ENCODE data around the gene SMC6. TPM values are rescaled to one million over a fixed set of nuclear protein-coding genes. Genes with fewer than 3 reads are reported as not detected.

Gene SMC6
- total RNA-seq, 1 donor from 2014 or later: 26.8 TPM

DNA sequence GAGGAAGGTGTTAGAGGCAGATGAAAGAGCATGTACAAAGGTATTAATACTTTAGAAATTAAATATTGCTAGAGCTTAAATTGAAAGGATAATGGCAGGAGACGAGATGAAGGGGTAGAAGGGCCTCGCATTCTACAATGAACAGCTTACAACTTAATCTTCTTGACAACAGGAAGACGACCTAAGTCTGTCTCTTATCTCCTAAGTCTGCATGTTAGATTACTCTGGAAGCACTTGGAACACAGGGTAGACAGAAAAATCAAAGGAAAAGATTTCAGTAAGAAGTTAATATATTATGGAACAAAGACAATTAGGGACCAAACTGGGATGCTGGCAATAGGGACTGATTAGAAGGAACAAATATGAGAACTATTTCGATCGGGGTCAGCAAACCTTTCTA lies 34.9 kb downstream of the SMC6 start:
- no peak overlapping the region for H3K27ac Mint-ChIP-seq

DNA sequence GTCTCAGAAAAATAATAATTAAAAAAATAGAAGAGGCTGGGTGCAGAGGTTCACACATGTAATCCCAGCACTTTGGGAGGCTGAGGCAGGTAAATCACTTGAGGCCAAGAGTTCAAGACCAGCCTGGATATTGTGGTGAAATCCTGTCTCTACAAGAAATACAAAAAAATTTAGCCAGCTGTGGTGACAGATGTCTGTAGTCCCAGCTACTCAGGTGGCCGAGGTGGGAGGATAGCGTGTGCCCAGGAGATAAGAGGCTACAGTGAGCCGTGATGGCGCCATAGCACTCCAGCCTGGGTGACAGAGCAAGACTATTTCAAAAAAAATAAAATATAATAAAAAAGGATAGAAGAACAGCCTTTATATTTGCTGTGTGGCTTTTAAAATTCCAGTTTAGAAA lies 35.9 kb downstream of the SMC6 start:
- H3K4me1 Mint-ChIP-seq (ENCODE audit: low read depth): no peaks in the 10 kb centered on the region
- peaks cover 13% of the 10 kb centered on the region for H3K36me3 Mint-ChIP-seq (ENCODE audit: insufficient read depth)
- TF ChIP-seq, protein P1, sequence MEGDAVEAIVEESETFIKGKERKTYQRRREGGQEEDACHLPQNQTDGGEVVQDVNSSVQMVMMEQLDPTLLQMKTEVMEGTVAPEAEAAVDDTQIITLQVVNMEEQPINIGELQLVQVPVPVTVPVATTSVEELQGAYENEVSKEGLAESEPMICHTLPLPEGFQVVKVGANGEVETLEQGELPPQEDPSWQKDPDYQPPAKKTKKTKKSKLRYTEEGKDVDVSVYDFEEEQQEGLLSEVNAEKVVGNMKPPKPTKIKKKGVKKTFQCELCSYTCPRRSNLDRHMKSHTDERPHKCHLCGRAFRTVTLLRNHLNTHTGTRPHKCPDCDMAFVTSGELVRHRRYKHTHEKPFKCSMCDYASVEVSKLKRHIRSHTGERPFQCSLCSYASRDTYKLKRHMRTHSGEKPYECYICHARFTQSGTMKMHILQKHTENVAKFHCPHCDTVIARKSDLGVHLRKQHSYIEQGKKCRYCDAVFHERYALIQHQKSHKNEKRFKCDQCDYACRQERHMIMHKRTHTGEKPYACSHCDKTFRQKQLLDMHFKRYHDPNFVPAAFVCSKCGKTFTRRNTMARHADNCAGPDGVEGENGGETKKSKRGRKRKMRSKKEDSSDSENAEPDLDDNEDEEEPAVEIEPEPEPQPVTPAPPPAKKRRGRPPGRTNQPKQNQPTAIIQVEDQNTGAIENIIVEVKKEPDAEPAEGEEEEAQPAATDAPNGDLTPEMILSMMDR (IDR thresholded peaks at IDR 0.05; ENCODE audit: unreplicated experiment): no peak
- no peak for DNase-seq (ENCODE audit: low spot score, unreplicated experiment)
- H3K27ac Mint-ChIP-seq: no peak overlapping the region
- H3K9me3 Mint-ChIP-seq (ENCODE audit: low read depth): no peaks in the 10 kb centered on the region
- H3K4me3 Mint-ChIP-seq (ENCODE audit: low read depth): no peak overlapping the region
- no peaks in the 10 kb centered on the region for H3K27me3 Mint-ChIP-seq

More for the DNA sequence above, 34.9 kb downstream of the SMC6 start:
- H3K9me3 Mint-ChIP-seq (ENCODE audit: low read depth): no peaks in the 10 kb centered on the region
- no peaks in the 10 kb centered on the region for H3K4me1 Mint-ChIP-seq (ENCODE audit: low read depth)
- H3K27me3 Mint-ChIP-seq: no peaks in the 10 kb centered on the region
- H3K4me3 Mint-ChIP-seq (ENCODE audit: low read depth): no peak overlapping the region
- TF ChIP-seq, protein P1 (IDR thresholded peaks at IDR 0.05; ENCODE audit: unreplicated experiment): no peak
- DNase-seq (ENCODE audit: low spot score, unreplicated experiment): no peak
- H3K36me3 Mint-ChIP-seq (ENCODE audit: insufficient read depth): peaks cover 7% of the 10 kb centered on the region

DNA sequence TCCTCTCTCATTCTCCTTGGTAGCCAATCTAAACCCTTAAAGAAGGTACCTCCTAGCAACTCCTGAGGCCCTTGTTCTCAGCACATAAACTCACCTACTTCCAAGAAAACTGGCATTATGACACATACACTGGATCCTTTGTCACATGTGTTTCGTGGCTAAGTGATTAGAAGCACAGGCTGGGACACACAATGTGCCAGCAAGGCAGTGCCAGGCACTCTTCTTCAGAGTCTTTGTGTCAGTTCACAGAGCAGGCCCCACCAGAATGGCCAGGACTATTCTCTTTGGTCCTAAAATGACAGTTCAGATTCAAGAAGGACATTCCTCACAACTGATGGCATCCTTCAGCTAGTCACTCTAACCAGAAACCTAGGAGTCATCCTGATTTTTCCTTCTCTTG lies 40.3 kb downstream of the SMC6 start:
- DNase-seq (ENCODE audit: low spot score, unreplicated experiment): no peak
- TF ChIP-seq, protein P1 (IDR thresholded peaks at IDR 0.05; ENCODE audit: unreplicated experiment): no peak
- H3K36me3 Mint-ChIP-seq (ENCODE audit: insufficient read depth): peaks cover 13% of the 10 kb centered on the region
- no peak overlapping the region for H3K27ac Mint-ChIP-seq
- H3K4me3 Mint-ChIP-seq (ENCODE audit: low read depth): no peak overlapping the region
- no peaks in the 10 kb centered on the region for H3K4me1 Mint-ChIP-seq (ENCODE audit: low read depth)
- no peaks in the 10 kb centered on the region for H3K27me3 Mint-ChIP-seq
- H3K9me3 Mint-ChIP-seq (ENCODE audit: low read depth): no peaks in the 10 kb centered on the region

DNA sequence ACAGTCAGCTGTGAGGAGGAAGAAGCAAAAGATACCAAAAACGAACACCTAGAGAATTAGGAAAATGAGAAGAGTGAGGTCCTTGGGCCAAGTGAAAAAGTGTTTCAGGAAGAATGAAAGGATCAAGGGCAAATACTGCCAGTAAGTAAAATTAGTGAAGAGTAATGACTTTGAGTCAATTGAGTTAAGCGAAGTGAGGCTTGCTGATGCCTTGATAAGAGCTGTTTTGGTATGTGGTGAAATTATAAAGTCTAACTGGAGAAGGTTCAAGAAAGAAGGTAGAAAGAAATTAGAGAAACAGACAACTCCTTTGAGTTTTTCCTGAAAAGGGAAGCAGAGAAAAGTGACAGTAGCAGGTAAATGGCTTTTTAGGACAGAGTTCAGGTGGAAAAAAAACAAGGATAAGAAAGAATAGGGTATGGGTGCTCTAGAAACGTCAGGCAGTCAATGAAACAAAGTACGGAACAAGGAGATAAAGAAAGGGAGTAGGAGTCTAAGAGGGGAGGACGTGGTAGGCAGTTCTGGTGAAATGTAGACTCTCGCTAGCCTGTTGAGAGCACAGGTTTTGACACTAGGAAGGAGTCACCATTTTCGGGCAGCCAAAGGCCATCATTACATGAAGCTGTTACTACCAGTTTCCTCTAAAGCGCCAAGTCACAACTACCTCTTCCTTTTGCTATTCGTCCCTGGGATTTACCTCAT lies 42.9 kb downstream of the SMC6 start:
- Mint-ChIP-seq H3K36me3 (ENCODE audit: insufficient read depth) (peaks cover 17% of the 10 kb centered on the region), H3K9me3 (ENCODE audit: low read depth) (no peaks in the 10 kb centered on the region), H3K4me1 (ENCODE audit: low read depth) (no peaks in the 10 kb centered on the region), H3K27ac (no peak overlapping the region), H3K4me3 (ENCODE audit: low read depth) (no peak overlapping the region), H3K27me3 (no peaks in the 10 kb centered on the region)
- TF ChIP-seq, protein P1 (IDR thresholded peaks at IDR 0.05; ENCODE audit: unreplicated experiment): no peak
- DNase-seq (ENCODE audit: low spot score, unreplicated experiment): no peak

DNA sequence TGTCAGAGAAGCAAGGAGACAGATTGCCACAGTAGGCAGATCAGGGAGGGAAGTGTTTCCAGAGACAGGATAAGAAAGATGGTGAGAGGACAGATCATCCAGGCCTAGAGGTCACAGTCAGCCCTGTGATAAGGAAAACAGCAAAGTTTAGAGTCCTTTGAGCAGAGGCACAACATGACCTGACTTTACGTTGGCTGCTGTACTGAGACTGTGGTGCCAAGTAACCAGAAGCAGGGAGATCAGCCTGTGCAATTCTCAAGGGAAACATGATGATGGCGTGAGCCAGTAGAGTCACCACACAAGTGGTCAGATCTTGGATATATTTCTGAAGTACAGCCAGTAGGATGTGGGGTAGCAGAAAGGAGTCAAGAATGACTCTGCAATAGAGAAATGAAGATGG lies 43.7 kb downstream of the SMC6 start:
- H3K36me3 Mint-ChIP-seq (ENCODE audit: insufficient read depth): peaks cover 17% of the 10 kb centered on the region

More for the DNA sequence above, 43.7 kb downstream of the SMC6 start:
- Mint-ChIP-seq H3K27me3 (no peaks in the 10 kb centered on the region), H3K4me1 (ENCODE audit: low read depth) (no peaks in the 10 kb centered on the region), H3K27ac (no peak overlapping the region), H3K9me3 (ENCODE audit: low read depth) (no peaks in the 10 kb centered on the region), H3K4me3 (ENCODE audit: low read depth) (no peak overlapping the region)
- no peak for DNase-seq (ENCODE audit: low spot score, unreplicated experiment)
- TF ChIP-seq, protein P1 (IDR thresholded peaks at IDR 0.05; ENCODE audit: unreplicated experiment): no peak

Data from progenitor cell of endocrine pancreas (in vitro differentiated cells).